Measurements from ENCODE around the gene SPNS2. TPM values are rescaled to one million over a fixed set of nuclear protein-coding genes. Genes with fewer than 3 reads are reported as not detected.

SPNS2 gene
- total RNA-seq, 1 donor from 2014 or later, result 67.0 TPM

DNA sequence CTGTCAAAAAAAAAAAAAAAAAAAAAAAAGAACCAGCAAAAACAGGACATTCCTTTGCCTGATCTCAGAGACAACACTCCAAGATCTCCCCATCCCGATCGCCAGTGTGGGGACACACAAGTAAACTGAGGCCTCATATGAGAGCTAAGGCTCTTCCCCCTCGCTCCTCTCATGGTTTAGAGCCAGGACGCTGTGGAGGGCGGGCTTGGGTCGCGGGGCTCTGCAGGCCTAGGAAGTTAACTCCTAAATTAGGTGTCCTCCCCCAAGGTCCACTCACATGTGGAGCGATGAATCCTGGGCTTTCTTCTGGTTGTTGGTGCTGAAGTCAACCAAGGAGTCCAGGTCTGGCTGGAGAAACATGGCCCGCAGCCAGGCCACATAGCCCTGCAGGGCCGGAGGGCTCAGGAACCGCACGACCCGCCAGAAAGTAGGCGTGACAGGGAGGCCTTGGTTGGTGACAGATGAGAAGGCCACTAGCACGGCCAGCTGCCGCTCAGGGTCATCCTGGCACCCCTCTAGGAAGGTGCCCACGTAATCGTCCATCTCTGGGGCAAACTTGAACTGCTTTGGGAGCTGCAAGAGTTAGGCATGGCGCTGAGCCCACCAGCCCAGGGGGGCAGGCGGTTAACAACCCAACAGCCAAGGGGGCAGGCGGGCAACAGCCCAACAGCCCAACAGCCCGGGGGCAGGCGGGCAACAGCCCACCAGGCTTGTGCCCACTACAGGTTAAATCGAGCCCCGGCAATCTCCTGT is 51.3 kb downstream of the SPNS2 start:
- intact Hi-C loops (cut with DNase I), result loop anchor here (10.0 kb wide), 1 partner anchor 125 kb away; no protein-coding TSS in a partner anchor
- TF ChIP-seq, protein P1, sequence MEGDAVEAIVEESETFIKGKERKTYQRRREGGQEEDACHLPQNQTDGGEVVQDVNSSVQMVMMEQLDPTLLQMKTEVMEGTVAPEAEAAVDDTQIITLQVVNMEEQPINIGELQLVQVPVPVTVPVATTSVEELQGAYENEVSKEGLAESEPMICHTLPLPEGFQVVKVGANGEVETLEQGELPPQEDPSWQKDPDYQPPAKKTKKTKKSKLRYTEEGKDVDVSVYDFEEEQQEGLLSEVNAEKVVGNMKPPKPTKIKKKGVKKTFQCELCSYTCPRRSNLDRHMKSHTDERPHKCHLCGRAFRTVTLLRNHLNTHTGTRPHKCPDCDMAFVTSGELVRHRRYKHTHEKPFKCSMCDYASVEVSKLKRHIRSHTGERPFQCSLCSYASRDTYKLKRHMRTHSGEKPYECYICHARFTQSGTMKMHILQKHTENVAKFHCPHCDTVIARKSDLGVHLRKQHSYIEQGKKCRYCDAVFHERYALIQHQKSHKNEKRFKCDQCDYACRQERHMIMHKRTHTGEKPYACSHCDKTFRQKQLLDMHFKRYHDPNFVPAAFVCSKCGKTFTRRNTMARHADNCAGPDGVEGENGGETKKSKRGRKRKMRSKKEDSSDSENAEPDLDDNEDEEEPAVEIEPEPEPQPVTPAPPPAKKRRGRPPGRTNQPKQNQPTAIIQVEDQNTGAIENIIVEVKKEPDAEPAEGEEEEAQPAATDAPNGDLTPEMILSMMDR (IDR thresholded peaks at IDR 0.05), result no peak
- no peak overlapping the region for H3K4me3 ChIP-seq
- no peaks in the 10 kb centered on the region for H3K27me3 ChIP-seq
- no peaks in the 10 kb centered on the region for H3K9me3 ChIP-seq
- DNase-seq (peak; percentile 64), ATAC-seq (no peak)
- H3K36me3 ChIP-seq, result peaks cover 83% of the 10 kb centered on the region
- H3K4me1 ChIP-seq, result peaks cover 11% of the 10 kb centered on the region
- no peak overlapping the region for H3K27ac ChIP-seq

DNA sequence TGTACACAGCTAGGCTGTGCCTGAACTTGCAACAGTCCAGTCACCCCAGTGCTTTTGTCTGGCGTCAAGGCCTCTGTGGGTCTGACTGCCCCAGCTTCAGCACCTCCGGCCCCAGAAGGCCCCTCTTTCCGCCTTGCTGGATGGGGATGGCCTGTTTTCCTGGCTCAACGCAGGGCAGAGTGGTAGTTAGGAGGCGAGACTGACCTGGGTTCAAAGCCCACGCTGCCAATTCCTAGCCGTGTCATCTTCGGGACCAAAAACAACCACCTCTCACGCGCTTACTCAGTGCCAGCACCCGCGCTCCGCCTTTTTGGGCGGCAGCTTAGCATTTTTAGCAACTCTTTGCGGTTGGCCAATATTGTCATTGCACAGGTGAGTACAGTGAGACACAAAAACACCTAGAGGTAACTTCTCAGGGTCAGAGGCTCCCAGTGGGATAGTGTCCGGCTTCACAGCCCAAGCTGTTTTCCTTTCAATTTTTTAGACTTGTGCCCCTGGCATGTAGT is 51.9 kb downstream of the SPNS2 start:
- H3K4me1 ChIP-seq, result peaks cover 11% of the 10 kb centered on the region
- DNase-seq (peak; percentile 46), ATAC-seq (no peak)
- no peaks in the 10 kb centered on the region for H3K9me3 ChIP-seq
- H3K27me3 ChIP-seq, result no peaks in the 10 kb centered on the region
- no peak overlapping the region for H3K27ac ChIP-seq
- peaks cover 77% of the 10 kb centered on the region for H3K36me3 ChIP-seq
- H3K4me3 ChIP-seq, result no peak overlapping the region
- intact Hi-C loops (cut with DNase I), result no loop called here
- TF ChIP-seq, protein P1 (IDR thresholded peaks at IDR 0.05), result no peak

DNA sequence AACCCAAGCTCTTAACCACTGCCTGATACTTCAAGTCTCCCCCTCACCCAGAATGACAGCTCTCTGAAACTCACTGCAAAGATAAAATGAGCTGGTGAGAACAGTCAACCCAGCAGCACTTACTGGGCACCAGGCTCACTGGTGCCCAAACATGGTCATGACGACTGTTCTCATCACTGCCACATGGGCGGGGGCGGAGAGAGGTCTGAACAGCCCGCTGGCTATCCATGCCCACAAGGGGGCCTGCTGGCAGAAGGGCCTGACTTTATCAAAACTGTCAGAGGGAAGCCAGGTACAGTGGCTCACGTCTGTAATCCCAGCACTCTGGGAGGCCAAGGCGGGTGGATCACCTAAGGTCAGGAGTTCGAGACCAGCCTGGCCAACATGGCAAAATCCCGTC is 52.5 kb downstream of the SPNS2 start:
- H3K36me3 ChIP-seq, result peaks cover 73% of the 10 kb centered on the region
- ATAC-seq, result no peak
- H3K27me3 ChIP-seq, result no peaks in the 10 kb centered on the region
- H3K27ac ChIP-seq, result no peak overlapping the region
- TF ChIP-seq, protein P1 (IDR thresholded peaks at IDR 0.05), result no peak
- no peak for DNase-seq
- H3K4me1 ChIP-seq, result peaks cover 16% of the 10 kb centered on the region
- H3K4me3 ChIP-seq, result no peak overlapping the region
- no peaks in the 10 kb centered on the region for H3K9me3 ChIP-seq
- intact Hi-C loops (cut with DNase I), result no loop called here

- DNase-seq (peak; percentile 60), ATAC-seq (no peak)
- Histone ChIP-seq H3K9me3 (no peaks in the 10 kb centered on the region), H3K27me3 (no peaks in the 10 kb centered on the region), H3K36me3 (peaks cover 67% of the 10 kb centered on the region), H3K4me3 (no peak overlapping the region), H3K4me1 (peaks cover 16% of the 10 kb centered on the region), H3K27ac (no peak overlapping the region)
- TF ChIP-seq, protein P1 (IDR thresholded peaks at IDR 0.05), result no peak
- intact Hi-C loops (cut with DNase I), result no loop called here
Observed at GRCh38 chr17:4551796-4552525, 53.3 kb downstream of the SPNS2 start.

GRCh38 chr17:4553669-4554068 is 55.0 kb downstream of the SPNS2 start:
- H3K4me3 ChIP-seq, result peak overlapping the region; percentile 84
- H3K27me3 ChIP-seq, result no peaks in the 10 kb centered on the region
- ATAC-seq (no peak), DNase-seq (peak; percentile 57)
- H3K36me3 ChIP-seq, result peaks cover 50% of the 10 kb centered on the region
- peaks cover 16% of the 10 kb centered on the region for H3K4me1 ChIP-seq
- intact Hi-C loops (cut with DNase I), result no loop called here
- H3K27ac ChIP-seq, result no peak overlapping the region
- TF ChIP-seq, protein P1 (IDR thresholded peaks at IDR 0.05), result no peak
- H3K9me3 ChIP-seq, result no peaks in the 10 kb centered on the region
